ENCODE data around the gene ALG14.

Gene ALG14, protein sequence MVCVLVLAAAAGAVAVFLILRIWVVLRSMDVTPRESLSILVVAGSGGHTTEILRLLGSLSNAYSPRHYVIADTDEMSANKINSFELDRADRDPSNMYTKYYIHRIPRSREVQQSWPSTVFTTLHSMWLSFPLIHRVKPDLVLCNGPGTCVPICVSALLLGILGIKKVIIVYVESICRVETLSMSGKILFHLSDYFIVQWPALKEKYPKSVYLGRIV

GRCh38 chr1:95072532-95073419 is at the start of gene ALG14:
ALG14 (minus strand) TSS chr1:95072951; CDS start chr1:95072898, 53 bp downstream.
- peaks cover 14% of the 10 kb centered on the region for H3K36me3 Mint-ChIP-seq
- peaks cover 21% of the 10 kb centered on the region for H3K4me1 Mint-ChIP-seq
- H3K9me3 Mint-ChIP-seq = no peaks in the 10 kb centered on the region
- peak within 1 kb of the TSS; percentile 91 for H3K27ac Mint-ChIP-seq
- H3K4me3 Mint-ChIP-seq = peak within 1 kb of the TSS; percentile 92
- DNase-seq (ENCODE audit: low spot score in 2 of 2) = peak; percentile 81 to 95
- ATAC-seq = peak; percentile 95

DNA sequence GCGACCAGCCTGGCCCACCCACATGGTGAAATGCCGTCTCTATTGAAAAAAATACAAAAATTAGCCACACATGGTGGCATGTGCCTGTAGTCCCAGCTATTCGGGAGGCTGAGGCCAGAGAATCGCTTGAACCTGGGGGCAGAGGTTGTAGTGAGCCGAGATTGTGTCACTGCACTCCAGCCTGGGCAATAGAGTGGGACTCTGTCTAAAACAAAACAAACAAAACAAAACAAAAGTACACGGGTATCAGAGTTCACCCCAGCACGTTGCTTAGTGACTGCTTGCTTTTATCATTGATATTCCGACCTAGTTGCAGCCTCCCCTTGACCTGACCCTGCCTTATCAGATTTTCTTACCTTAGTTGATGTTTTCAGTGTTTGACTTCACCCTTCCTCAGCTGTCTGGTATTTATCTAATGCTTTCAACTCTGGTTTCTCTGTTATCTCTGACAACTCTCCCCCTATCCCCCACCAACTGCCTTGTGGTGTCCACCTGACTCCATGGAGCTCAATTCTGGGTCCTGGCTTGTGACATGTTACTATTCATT is 49.5 kb upstream of the ALG14 start:
- DNase-seq (ENCODE audit: low spot score in 2 of 2) (no peak), ATAC-seq (no peak)
- Mint-ChIP-seq H3K4me1 (no peaks in the 10 kb centered on the region), H3K9me3 (no peaks in the 10 kb centered on the region), H3K36me3 (no peaks in the 10 kb centered on the region), H3K4me3 (no peak overlapping the region), H3K27ac (no peak overlapping the region)

DNA sequence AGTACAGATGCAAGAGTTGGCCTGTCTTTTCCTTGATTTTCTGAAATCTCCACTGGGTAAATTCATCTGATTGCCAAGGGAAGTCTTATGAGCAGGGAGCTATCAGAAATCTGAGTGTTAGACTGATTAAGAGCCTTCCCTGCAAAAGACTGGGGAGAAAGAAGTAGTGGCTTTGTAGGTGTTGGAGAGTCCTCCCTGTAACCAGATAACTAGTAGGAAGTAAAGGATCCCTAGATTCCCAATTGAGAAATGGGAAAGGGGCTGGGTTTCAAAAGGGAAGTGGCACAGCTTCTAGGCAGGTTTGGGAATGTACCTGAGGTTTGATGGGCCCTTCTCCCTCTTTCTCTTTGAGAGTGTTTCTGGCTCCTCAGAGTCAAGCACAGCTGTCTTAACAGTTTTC is 46.5 kb upstream of the ALG14 start:
- Mint-ChIP-seq H3K36me3 (no peaks in the 10 kb centered on the region), H3K4me3 (no peak overlapping the region), H3K27ac (no peak overlapping the region), H3K9me3 (no peaks in the 10 kb centered on the region), H3K4me1 (no peaks in the 10 kb centered on the region)
- ATAC-seq (no peak), DNase-seq (ENCODE audit: low spot score in 2 of 2) (no peak)

GRCh38 chr1:95118710-95119109 is 46.0 kb upstream of the ALG14 start:
- Mint-ChIP-seq H3K27ac (no peak overlapping the region), H3K4me1 (no peaks in the 10 kb centered on the region), H3K36me3 (no peaks in the 10 kb centered on the region), H3K4me3 (no peak overlapping the region), H3K9me3 (no peaks in the 10 kb centered on the region)
- ATAC-seq = no peak
- DNase-seq (ENCODE audit: low spot score in 2 of 2) = no peak

DNA sequence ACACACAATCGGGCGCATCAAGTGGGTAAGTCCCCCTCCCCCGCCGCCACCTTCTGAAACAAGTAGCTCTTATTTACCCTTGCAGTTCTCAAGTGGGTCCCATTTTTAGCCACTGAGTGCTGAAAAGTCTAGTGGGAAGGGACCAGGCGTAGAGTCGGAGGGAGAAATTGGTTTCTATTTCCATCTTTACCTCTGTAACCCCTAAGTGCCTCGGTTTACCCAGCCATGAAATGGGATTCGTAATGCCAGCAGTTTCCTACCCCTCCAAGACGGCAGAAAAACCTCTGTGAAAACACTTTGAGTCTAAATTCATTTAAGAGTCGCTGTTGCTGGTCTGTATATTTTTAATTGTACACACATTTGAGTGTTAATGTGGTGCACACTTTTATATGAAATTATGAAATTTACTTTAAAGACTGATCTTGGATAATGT is 45.3 kb upstream of the ALG14 start:
- ATAC-seq = no peak
- no peak overlapping the region for H3K27ac Mint-ChIP-seq
- H3K4me3 Mint-ChIP-seq = peak overlapping the region; percentile 58
- H3K9me3 Mint-ChIP-seq = no peaks in the 10 kb centered on the region
- no peaks in the 10 kb centered on the region for H3K4me1 Mint-ChIP-seq
- DNase-seq (ENCODE audit: low spot score in 2 of 2) = no peak
- no peaks in the 10 kb centered on the region for H3K36me3 Mint-ChIP-seq

DNA sequence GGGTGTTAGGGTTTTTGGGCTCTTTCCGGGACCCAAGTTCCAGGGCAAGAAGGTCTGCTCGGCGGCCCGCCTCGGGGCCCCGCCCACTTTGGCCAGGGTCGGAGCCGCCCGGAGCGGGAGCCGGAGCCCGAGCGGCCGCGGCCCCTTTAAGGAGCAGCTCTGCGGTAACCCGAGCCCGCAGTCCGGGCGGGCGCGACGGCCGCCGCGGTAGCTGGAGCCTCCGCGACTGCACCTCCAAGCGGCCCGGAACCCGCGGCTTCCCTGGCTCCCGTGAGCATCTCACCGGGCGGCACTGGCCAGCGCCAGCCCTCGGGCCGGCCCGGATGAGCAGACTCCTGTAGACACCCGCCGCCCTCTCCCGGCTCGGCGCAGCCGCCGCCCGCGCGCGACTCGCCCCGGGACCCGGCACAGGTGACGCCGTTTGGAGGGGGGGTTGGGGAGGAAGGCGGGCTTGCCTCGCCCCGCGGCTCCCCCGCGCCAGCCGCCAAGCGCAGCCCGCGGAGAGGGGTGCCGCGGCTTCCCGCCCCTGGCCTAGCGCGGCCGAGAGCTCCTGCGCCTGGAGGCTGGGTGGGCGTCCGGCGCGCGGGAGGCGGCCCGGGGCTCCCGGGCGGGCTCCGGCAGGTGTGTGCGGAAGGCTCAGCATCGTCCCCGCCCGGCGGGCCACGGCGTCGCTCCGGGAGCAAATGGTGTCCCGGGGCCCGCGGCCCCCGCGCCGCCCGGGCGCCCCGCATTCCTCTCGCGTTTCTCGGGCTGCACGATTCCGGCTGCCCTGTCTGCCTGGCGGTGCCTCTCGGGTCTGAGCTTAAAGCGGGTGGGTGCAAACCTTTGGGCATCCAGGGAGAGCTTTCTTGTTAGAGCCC is 44.7 kb upstream of the ALG14 start, which contains the start of gene TLCD4:
TLCD4 (plus strand) TSS at position 149 of the 860 bp plus-strand sequence. CDS start 26,547 bp downstream, outside the sequence.
- H3K36me3 Mint-ChIP-seq = no peaks in the 10 kb centered on the region
- H3K4me3 Mint-ChIP-seq = peak within 1 kb of the TSS; percentile 62
- DNase-seq (ENCODE audit: low spot score in 2 of 2) = peak; percentile 8 to 57
- H3K9me3 Mint-ChIP-seq = no peaks in the 10 kb centered on the region
- no peak within 1 kb of the TSS for H3K27ac Mint-ChIP-seq
- no peaks in the 10 kb centered on the region for H3K4me1 Mint-ChIP-seq
- ATAC-seq = peak; percentile 66

GRCh38 chr1:95116580-95117206 is 43.9 kb upstream of the ALG14 start:
- Mint-ChIP-seq H3K36me3 (no peaks in the 10 kb centered on the region), H3K4me3 (peak overlapping the region; percentile 62), H3K4me1 (no peaks in the 10 kb centered on the region), H3K27ac (no peak overlapping the region), H3K9me3 (no peaks in the 10 kb centered on the region)
- peak; percentile 18 to 52 for DNase-seq (ENCODE audit: low spot score in 2 of 2)
- ATAC-seq = peak; percentile 70

- DNase-seq (ENCODE audit: low spot score in 2 of 2) (no peak), ATAC-seq (no peak)
- Mint-ChIP-seq H3K4me3 (no peak overlapping the region), H3K27ac (no peak overlapping the region), H3K9me3 (no peaks in the 10 kb centered on the region), H3K36me3 (no peaks in the 10 kb centered on the region), H3K4me1 (no peaks in the 10 kb centered on the region)
Observed at GRCh38 chr1:95115708-95116137, 43.0 kb upstream of the ALG14 start.

- ATAC-seq = no peak
- Mint-ChIP-seq H3K4me1 (no peaks in the 10 kb centered on the region), H3K9me3 (no peaks in the 10 kb centered on the region), H3K4me3 (no peak overlapping the region), H3K36me3 (no peaks in the 10 kb centered on the region), H3K27ac (no peak overlapping the region)
- no peak for DNase-seq (ENCODE audit: low spot score in 2 of 2)
Observed at GRCh38 chr1:95113684-95114083, 40.9 kb upstream of the ALG14 start.

GRCh38 chr1:95111014-95111413 is 38.3 kb upstream of the ALG14 start:
- Mint-ChIP-seq H3K4me1 (no peaks in the 10 kb centered on the region), H3K4me3 (no peak overlapping the region), H3K27ac (no peak overlapping the region), H3K36me3 (no peaks in the 10 kb centered on the region), H3K9me3 (no peaks in the 10 kb centered on the region)
- ATAC-seq (no peak), DNase-seq (ENCODE audit: low spot score in 2 of 2) (no peak)

- DNase-seq (ENCODE audit: low spot score in 2 of 2) (no peak), ATAC-seq (no peak)
- no peaks in the 10 kb centered on the region for H3K36me3 Mint-ChIP-seq
- no peaks in the 10 kb centered on the region for H3K9me3 Mint-ChIP-seq
- no peak overlapping the region for H3K4me3 Mint-ChIP-seq
- H3K4me1 Mint-ChIP-seq = no peaks in the 10 kb centered on the region
- H3K27ac Mint-ChIP-seq = no peak overlapping the region
Observed at GRCh38 chr1:95108792-95109191, 36.0 kb upstream of the ALG14 start.

- Mint-ChIP-seq H3K4me1 (no peaks in the 10 kb centered on the region), H3K4me3 (no peak overlapping the region), H3K27ac (no peak overlapping the region), H3K36me3 (no peaks in the 10 kb centered on the region), H3K9me3 (no peaks in the 10 kb centered on the region)
- ATAC-seq (no peak), DNase-seq (ENCODE audit: low spot score in 2 of 2) (no peak)
Observed at GRCh38 chr1:95098196-95098595, 25.4 kb upstream of the ALG14 start.

DNA sequence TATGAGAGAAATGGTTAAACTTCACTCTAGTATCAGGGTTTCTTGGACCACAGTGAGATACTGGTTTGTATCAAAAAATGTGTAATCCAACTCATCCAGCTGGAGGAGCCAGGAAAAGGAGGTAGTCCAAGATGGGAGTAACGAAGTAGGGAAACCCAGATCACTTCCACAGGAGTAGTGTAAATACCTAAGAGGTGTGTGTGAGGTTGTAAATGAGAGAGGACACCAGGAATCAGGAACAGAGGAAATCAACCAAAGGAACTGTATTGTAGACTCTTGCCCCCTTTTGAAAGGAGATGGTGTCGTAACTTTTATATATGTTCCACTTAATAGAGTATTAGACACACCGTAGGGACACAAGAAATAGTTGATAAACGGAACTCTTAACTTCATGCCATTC is 24.7 kb upstream of the ALG14 start:
- DNase-seq (ENCODE audit: low spot score in 2 of 2) = no peak
- Mint-ChIP-seq H3K4me1 (no peaks in the 10 kb centered on the region), H3K36me3 (no peaks in the 10 kb centered on the region), H3K4me3 (no peak overlapping the region), H3K27ac (no peak overlapping the region), H3K9me3 (no peaks in the 10 kb centered on the region)
- no peak for ATAC-seq

GRCh38 chr1:95096218-95096841 is 23.6 kb upstream of the ALG14 start:
- H3K4me3 Mint-ChIP-seq = no peak overlapping the region
- H3K27ac Mint-ChIP-seq = no peak overlapping the region
- no peaks in the 10 kb centered on the region for H3K4me1 Mint-ChIP-seq
- no peak for DNase-seq (ENCODE audit: low spot score in 2 of 2)
- H3K9me3 Mint-ChIP-seq = no peaks in the 10 kb centered on the region
- H3K36me3 Mint-ChIP-seq = no peaks in the 10 kb centered on the region
- ATAC-seq = no peak
